Neuron (in vitro differentiated cells): ENCODE measurements around the gene STARD10.
A peak's percentile ranks its signal among the peaks of the same experiment; 100 is the strongest.

Experiments used
- H2AFZ ChIP-seq: one replicate; pipeline ENCODE4 v1.6.1; 2013; ENCODE audit warnings: low read depth, mild to moderate bottlenecking, inconsistent platforms, low read length, moderate library complexity
- H3K27me3 ChIP-seq: one replicate; pipeline ENCODE4 v1.6.1; 2013; ENCODE audit warnings: low read length; ENCODE audit not compliant: insufficient read depth
- H3K36me3 ChIP-seq: one replicate; pipeline ENCODE4 v1.6.1; 2013; ENCODE audit warnings: low read length; ENCODE audit not compliant: insufficient read depth
- H3K4me1 ChIP-seq: one replicate; pipeline ENCODE4 v1.6.1; 2013; ENCODE audit warnings: low read length; ENCODE audit not compliant: insufficient read depth
- H3K4me3 ChIP-seq: 2 replicates; pipeline ENCODE4 v1.5.1; 2013; ENCODE audit warnings: mild to moderate bottlenecking, low read length, moderate library complexity
- H3K9me3 ChIP-seq: one replicate; pipeline ENCODE4 v1.6.1; 2013; ENCODE audit warnings: low read length

Gene STARD10, protein sequence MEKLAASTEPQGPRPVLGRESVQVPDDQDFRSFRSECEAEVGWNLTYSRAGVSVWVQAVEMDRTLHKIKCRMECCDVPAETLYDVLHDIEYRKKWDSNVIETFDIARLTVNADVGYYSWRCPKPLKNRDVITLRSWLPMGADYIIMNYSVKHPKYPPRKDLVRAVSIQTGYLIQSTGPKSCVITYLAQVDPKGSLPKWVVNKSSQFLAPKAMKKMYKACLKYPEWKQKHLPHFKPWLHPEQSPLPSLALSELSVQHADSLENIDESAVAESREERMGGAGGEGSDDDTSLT

GRCh38 chr11:72793425-72794367, at the start of gene STARD10:
TSS of gene STARD10 (minus strand) at chr11:72794047. CDS start at chr11:72781181, 12,866 bp downstream.
- Histone ChIP-seq H3K4me1 (peaks cover 13% of the 10 kb centered on the region), H2AFZ (peak within 1 kb of the TSS; percentile 79), H3K4me3 (peak within 1 kb of the TSS; percentile 69), H3K36me3 (no peaks in the 10 kb centered on the region), H3K27me3 (no peaks in the 10 kb centered on the region), H3K9me3 (no peaks in the 10 kb centered on the region)

- H3K4me1 ChIP-seq, result no peaks in the 10 kb centered on the region
- H3K27me3 ChIP-seq, result no peaks in the 10 kb centered on the region
- H2AFZ ChIP-seq, result no peak overlapping the region
- H3K9me3 ChIP-seq, result no peaks in the 10 kb centered on the region
- peaks cover 44% of the 10 kb centered on the region for H3K36me3 ChIP-seq
- H3K4me3 ChIP-seq, result no peak overlapping the region
Observed at GRCh38 chr11:72842653-72843330, 48.9 kb upstream of the STARD10 start.

DNA sequence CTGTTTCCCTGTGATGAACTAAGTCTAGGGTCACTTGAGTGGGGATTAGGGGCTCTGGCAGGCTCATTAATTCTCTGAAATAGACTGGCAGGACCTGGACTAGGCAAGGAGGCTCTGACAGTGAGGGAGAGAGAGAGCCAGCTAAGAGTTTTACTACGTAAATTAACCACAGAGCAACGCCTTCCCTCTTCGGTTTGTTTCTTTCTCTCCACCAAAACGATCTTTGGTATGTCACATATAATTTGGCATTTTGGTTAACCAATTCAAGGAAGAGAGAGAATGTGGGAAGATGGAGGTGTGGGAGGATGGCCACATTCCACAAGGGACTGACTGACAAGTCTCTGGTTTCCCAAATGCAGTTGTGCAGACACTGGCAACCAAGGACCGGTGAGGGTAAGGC, 48.3 kb upstream of the STARD10 start:
- no peak overlapping the region for H3K4me3 ChIP-seq
- H3K9me3 ChIP-seq, result no peaks in the 10 kb centered on the region
- H3K27me3 ChIP-seq, result no peaks in the 10 kb centered on the region
- no peak overlapping the region for H2AFZ ChIP-seq
- H3K4me1 ChIP-seq, result no peaks in the 10 kb centered on the region
- H3K36me3 ChIP-seq, result peaks cover 50% of the 10 kb centered on the region

- Histone ChIP-seq H3K36me3 (peaks cover 50% of the 10 kb centered on the region), H3K4me3 (no peak overlapping the region), H3K9me3 (no peaks in the 10 kb centered on the region)
Observed at GRCh38 chr11:72841397-72841796, 47.5 kb upstream of the STARD10 start.

DNA sequence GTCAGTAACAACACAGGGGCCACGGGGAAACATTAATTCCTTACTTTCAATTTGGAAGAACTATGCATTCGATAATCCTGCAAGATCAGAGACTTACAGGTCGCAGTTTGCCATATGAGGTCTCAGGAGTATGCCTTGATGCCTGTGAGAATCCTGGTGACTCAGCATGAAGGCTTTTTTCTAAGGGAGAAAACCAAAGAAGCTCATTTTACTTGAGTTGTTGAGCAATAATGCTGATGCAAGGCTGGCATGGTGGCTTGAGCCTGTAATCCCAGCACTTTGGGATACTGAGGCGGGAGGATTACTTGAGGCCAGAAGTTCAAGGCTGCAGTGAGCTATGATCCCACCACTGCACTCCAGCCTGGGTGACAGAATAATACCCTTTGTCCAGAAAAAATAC, 46.9 kb upstream of the STARD10 start:
- H3K4me1 ChIP-seq, result no peaks in the 10 kb centered on the region
- no peaks in the 10 kb centered on the region for H3K9me3 ChIP-seq
- H2AFZ ChIP-seq, result no peak overlapping the region
- peaks cover 50% of the 10 kb centered on the region for H3K36me3 ChIP-seq
- H3K27me3 ChIP-seq, result no peaks in the 10 kb centered on the region
- no peak overlapping the region for H3K4me3 ChIP-seq

More at GRCh38 chr11:72841397-72841796, 47.5 kb upstream of the STARD10 start:
- Histone ChIP-seq H3K4me1 (no peaks in the 10 kb centered on the region), H2AFZ (no peak overlapping the region), H3K27me3 (no peaks in the 10 kb centered on the region)

DNA sequence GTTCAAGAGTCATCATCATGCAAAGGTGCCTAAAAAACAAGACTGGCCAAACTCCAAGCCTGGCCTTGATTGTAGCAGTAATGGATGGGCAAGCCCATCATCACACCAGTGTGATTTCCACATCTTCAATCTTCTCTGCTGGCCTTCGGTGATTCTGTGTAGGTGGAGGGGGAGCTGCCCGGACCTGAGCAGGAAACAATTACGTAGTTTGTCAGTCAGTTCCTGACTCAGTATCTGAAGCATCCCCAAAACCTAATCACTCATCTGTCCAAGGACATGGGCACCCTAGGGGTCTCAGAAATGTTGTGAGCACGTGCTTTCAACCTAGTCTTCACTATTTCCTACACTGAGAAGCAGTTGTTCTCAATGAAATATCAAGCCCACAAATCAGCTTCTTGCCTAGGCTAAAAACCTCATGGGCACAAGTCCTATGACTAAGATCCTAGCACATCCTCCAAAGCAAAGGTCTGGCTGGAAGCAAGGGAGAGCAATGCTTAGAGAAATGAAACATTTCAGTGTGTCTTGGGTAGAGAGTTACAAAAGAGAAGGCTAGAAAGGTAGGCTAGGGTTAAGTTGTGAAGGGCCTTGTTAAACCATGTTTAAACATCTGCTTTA, 45.0 kb upstream of the STARD10 start:
- peaks cover 50% of the 10 kb centered on the region for H3K36me3 ChIP-seq
- H3K4me3 ChIP-seq, result no peak overlapping the region
- H3K9me3 ChIP-seq, result no peaks in the 10 kb centered on the region

DNA sequence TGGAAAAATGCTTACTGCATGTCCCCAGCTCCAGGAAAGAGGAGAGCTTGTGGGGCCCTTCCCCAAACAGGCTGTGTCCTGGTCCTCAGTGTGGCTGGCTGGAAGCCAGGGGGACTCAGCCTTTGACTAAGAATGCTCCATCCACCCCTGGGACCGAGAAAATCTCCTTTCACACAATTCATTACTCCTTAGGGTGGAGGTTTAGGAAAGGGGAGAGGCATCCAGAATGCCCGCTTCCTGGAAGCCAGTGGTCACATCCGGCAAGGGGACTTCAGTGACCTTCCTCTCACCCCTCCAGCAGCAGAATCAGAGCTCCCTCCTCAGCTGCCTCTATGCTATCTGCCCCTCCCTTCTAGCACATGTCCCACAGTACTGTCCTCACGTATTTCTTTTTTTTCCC, 42.3 kb upstream of the STARD10 start:
- Histone ChIP-seq H3K9me3 (no peaks in the 10 kb centered on the region), H3K36me3 (peaks cover 36% of the 10 kb centered on the region), H3K4me1 (peaks cover 4% of the 10 kb centered on the region), H2AFZ (no peak overlapping the region), H3K4me3 (no peak overlapping the region), H3K27me3 (no peaks in the 10 kb centered on the region)

More for the DNA sequence above, 45.0 kb upstream of the STARD10 start:
- Histone ChIP-seq H2AFZ (no peak overlapping the region), H3K27me3 (no peaks in the 10 kb centered on the region), H3K4me1 (no peaks in the 10 kb centered on the region)

GRCh38 chr11:72834905-72835304, 41.1 kb upstream of the STARD10 start:
- Histone ChIP-seq H3K9me3 (no peaks in the 10 kb centered on the region), H3K4me1 (peaks cover 4% of the 10 kb centered on the region), H3K36me3 (peaks cover 26% of the 10 kb centered on the region), H3K27me3 (no peaks in the 10 kb centered on the region), H2AFZ (no peak overlapping the region), H3K4me3 (no peak overlapping the region)

DNA sequence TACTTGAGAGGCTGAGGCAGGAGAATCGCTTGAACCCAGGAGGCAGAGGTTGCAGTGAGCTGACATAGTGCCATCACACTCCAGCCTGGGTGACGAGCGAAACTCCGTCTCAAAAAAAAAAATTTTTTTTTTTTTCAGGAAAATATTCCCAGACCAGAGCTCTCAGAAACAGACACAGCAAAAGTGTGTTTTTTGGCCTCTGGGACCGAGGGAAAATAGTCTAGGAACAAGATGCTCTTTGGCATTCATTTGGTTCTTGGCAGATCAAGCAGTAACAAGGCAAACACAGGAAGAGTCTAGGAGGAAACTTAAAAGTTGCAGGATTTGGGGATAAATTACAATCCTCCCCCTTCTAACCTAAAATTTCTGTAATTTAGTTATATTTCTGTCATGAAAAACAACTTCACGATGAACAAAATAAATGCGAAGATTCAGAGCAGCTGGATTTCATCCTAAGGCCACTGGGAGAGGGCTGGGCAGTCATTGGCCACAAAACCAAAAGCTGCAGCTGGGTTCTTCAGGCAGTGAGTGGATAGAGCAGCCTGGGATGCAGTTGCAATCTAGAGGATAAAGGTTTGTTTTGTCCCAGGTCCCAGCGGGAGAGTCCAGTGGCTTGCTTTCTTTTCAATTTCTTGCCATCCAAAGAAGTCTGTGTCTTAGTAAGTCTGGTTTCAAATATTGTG, 40.1 kb upstream of the STARD10 start:
- H3K27me3 ChIP-seq, result no peaks in the 10 kb centered on the region
- peaks cover 17% of the 10 kb centered on the region for H3K36me3 ChIP-seq
- H2AFZ ChIP-seq, result no peak overlapping the region
- H3K4me3 ChIP-seq, result no peak overlapping the region
- no peaks in the 10 kb centered on the region for H3K9me3 ChIP-seq
- peaks cover 4% of the 10 kb centered on the region for H3K4me1 ChIP-seq

GRCh38 chr11:72833083-72833733, 39.4 kb upstream of the STARD10 start:
- Histone ChIP-seq H2AFZ (no peak overlapping the region), H3K36me3 (peaks cover 10% of the 10 kb centered on the region)

DNA sequence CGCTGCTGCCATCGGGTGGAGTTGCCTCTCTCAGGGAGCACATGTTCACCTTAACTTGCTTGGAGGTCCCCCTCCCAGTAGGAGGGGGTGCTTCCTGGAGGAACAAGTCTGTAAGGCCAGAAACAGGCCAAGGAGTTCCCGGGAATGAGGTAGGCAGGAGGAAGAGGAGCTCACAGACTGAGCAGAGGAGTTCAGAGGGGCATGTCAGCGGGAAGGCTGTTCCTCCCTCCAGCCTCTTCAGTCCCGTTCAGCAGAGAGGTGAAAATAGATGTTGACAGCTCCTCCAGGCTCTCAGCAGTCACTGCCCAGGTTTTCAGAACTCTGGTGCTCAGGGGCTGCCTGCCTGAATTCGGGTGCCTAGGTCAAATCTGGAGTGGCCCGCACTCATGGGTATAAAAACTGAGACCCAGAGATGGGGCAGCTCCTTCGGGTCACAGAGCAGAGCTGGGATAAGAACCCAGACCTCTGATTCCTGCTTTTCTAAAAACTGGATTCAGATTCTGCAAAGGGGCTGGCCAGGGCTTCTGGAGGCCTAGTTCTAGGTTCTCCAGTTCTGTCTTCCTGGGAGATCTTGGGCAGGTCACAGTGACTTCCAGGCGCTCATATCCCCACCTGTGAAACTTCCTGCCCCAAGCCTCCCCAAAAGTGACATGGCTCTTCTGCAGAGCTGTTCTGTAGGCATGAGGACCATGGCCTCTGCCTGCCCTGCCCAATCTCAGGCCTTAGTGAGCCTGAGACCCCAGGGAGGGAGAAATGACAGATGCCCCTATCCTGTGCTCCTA, 38.6 kb upstream of the STARD10 start:
- Histone ChIP-seq H3K4me3 (no peak overlapping the region), H3K9me3 (no peaks in the 10 kb centered on the region), H2AFZ (no peak overlapping the region), H3K4me1 (peaks cover 4% of the 10 kb centered on the region), H3K36me3 (peaks cover 2% of the 10 kb centered on the region), H3K27me3 (no peaks in the 10 kb centered on the region)

More at GRCh38 chr11:72833083-72833733, 39.4 kb upstream of the STARD10 start:
- Histone ChIP-seq H3K4me1 (peaks cover 4% of the 10 kb centered on the region), H3K4me3 (no peak overlapping the region), H3K27me3 (no peaks in the 10 kb centered on the region), H3K9me3 (no peaks in the 10 kb centered on the region)
